Measurements from ENCODE around the gene PCSK7. TPM values are rescaled to one million over a fixed set of nuclear protein-coding genes. Genes with fewer than 3 reads are reported as not detected.

PCSK7 gene
- total and polyA plus RNA-seq, 9 donors: 14.5 to 67.7 (median 31.1) TPM

DNA sequence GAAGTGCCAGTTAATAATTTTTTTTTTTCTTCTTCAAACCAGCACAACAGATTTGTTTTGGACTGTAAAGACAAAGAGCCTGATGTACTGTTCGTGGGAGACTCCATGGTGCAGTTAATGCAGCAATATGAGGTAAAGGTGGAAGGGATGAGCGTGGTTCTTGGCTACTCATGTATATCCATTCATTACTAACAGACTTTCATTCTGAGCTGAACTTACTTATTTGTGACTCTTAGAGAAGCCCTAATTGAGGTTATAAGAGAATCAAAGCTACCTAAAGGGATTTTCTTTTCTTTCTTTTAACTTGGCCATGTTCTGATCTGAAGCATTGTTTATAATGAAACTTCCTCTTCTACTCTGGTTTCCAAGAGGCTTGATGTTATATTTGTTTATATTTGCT, 72.0 kb downstream of the PCSK7 start:
- Histone ChIP-seq H3K9me3 (no peaks in the 10 kb centered on the region), H3K27ac (no peak overlapping the region), H3K36me3 (no peaks in the 10 kb centered on the region), H3K27me3 (no peaks in the 10 kb centered on the region), H3K4me3 (no peak overlapping the region), H3K4me1 (ENCODE audit: insufficient read depth) (no peaks in the 10 kb centered on the region)
- WGBS, 3 donors: 82 to 92% (median 85%) methylated on average over 2 of the region's 2 CpGs
- DNase-seq: no peak
- intact Hi-C loops (cut with DNase I): no loop called here
- TF ChIP-seq EP300 (IDR thresholded peaks at IDR 0.05) (no peak), POLR2A (IDR thresholded peaks at IDR 0.05) (no peak)
- TF ChIP-seq, protein P1, sequence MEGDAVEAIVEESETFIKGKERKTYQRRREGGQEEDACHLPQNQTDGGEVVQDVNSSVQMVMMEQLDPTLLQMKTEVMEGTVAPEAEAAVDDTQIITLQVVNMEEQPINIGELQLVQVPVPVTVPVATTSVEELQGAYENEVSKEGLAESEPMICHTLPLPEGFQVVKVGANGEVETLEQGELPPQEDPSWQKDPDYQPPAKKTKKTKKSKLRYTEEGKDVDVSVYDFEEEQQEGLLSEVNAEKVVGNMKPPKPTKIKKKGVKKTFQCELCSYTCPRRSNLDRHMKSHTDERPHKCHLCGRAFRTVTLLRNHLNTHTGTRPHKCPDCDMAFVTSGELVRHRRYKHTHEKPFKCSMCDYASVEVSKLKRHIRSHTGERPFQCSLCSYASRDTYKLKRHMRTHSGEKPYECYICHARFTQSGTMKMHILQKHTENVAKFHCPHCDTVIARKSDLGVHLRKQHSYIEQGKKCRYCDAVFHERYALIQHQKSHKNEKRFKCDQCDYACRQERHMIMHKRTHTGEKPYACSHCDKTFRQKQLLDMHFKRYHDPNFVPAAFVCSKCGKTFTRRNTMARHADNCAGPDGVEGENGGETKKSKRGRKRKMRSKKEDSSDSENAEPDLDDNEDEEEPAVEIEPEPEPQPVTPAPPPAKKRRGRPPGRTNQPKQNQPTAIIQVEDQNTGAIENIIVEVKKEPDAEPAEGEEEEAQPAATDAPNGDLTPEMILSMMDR (IDR thresholded peaks at IDR 0.05): no peak

DNA sequence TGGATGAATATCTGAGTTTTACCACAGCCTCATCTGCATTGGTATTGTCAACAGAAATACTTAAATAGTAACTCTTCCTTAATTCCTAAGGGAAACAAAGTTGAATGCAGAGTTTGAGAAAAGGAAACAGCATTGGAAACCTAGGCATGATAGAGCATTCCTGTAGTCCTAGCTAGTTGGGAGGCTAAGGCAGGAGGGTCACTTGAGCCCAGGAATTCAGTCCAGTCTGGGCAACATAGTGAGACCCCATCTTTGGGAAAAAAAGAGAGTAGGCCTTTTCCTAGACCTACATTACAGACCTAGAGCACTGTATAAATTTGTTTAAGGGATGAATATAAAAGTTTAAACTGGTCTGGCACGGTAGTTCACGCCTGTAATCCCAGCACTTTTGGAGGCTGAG, 74.4 kb downstream of the PCSK7 start:
- Histone ChIP-seq H3K36me3 (no peaks in the 10 kb centered on the region), H3K9me3 (no peaks in the 10 kb centered on the region), H3K4me3 (no peak overlapping the region), H3K27ac (no peak overlapping the region), H3K4me1 (ENCODE audit: insufficient read depth) (no peaks in the 10 kb centered on the region), H3K27me3 (no peaks in the 10 kb centered on the region)
- TF ChIP-seq EP300 (IDR thresholded peaks at IDR 0.05) (no peak), POLR2A (IDR thresholded peaks at IDR 0.05) (no peak)
- TF ChIP-seq, protein P1 (IDR thresholded peaks at IDR 0.05): no peak
- DNase-seq: no peak
- 91 to 98% (median 93%) methylated on average over 2 of the region's 2 CpGs for WGBS, 3 donors
- intact Hi-C loops (cut with DNase I): no loop called here

DNA sequence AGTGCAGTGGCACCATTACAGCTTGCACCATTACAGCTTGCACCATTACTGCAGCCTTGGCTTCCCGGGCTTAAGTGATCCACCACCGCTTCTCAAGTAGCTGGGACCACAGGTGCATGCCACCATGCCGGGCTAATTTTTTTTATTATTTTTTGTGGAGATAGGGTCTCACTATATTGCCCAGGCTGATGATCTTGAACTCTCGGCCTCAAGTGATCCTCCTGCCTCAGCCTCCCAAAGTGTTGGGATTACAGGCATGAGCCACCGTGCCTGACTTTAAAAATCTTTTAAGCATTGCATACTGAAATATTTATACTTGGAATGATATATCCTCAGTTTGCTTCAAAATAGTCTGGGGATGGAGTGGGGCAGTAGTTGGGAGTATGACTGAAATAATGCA, 77.4 kb downstream of the PCSK7 start:
- no peak overlapping the region for H3K4me3 ChIP-seq
- TF ChIP-seq POLR2A (IDR thresholded peaks at IDR 0.05) (no peak), EP300 (IDR thresholded peaks at IDR 0.05) (no peak)
- TF ChIP-seq, protein P1 (IDR thresholded peaks at IDR 0.05): no peak
- H3K27ac ChIP-seq: no peak overlapping the region
- DNase-seq: no peak
- no peaks in the 10 kb centered on the region for H3K9me3 ChIP-seq
- H3K4me1 ChIP-seq (ENCODE audit: insufficient read depth): no peaks in the 10 kb centered on the region
- no peaks in the 10 kb centered on the region for H3K27me3 ChIP-seq
- WGBS, 3 donors: 93% methylated on average over 5 of the region's 5 CpGs
- intact Hi-C loops (cut with DNase I): no loop called here
- no peaks in the 10 kb centered on the region for H3K36me3 ChIP-seq

Small RNA genes lying within 50 kb of the gene (small RNA-seq; reads per million reads assigned to genes)
- not detected for gene RF00564

Other genes starting within 250 kb of the PCSK7 start
- gene SIK3, start 133.6 kb downstream of the PCSK7 start, total RNA-seq: 100 to 1,000 TPM in 1 of 7 donors, 10 to 100 TPM in 6; 33.3 to 134 (median 56.2) TPM
- gene SIK3, start 133.6 kb downstream of the PCSK7 start, polyA plus RNA-seq: 10 to 100 TPM; 18.3 to 59.5 TPM
- gene PAFAH1B2, start 87.8 kb downstream of the PCSK7 start, total RNA-seq: 10 to 100 TPM; 57.2 to 95.6 (median 83.3) TPM
- 10 to 100 TPM; 23.0 to 45.9 TPM for gene PAFAH1B2, start 87.8 kb downstream of the PCSK7 start, polyA plus RNA-seq
- 100 to 1,000 TPM in 1 of 7 donors, 10 to 100 TPM in 6; 36.5 to 141 (median 73.7) TPM for gene SIDT2, start 53.3 kb downstream of the PCSK7 start, total RNA-seq
- 100 to 1,000 TPM in 1 of 2 donors, 10 to 100 TPM in 1; 59.2 to 106 TPM for gene SIDT2, start 53.3 kb downstream of the PCSK7 start, polyA plus RNA-seq
- gene TAGLN, start 32.7 kb downstream of the PCSK7 start, total RNA-seq: 1,000 to 10,000 TPM in 3 of 7 donors, 100 to 1,000 TPM in 4; 491 to 2,646 (median 828) TPM
- 1,000 to 10,000 TPM; 1,650 to 3,307 TPM for gene TAGLN, start 32.7 kb downstream of the PCSK7 start, polyA plus RNA-seq
- gene RNF214, start 598 bp upstream of the PCSK7 start, total RNA-seq: 10 to 100 TPM in 6 of 7 donors, 1 to 10 TPM in 1; 9.7 to 40.9 (median 29.3) TPM
- 10 to 100 TPM; 12.8 to 22.7 TPM for gene RNF214, start 598 bp upstream of the PCSK7 start, polyA plus RNA-seq
- gene BACE1-AS, start 59.3 kb upstream of the PCSK7 start, total RNA-seq: 10 to 100 TPM in 5 of 7 donors, 1 to 10 TPM in 2; 5.1 to 20.3 (median 14.2) TPM
- gene BACE1-AS, start 59.3 kb upstream of the PCSK7 start, polyA plus RNA-seq: 10 to 100 TPM in 1 of 2 donors, 1 to 10 TPM in 1; 8.0 to 12.7 TPM
- gene BACE1, start 84.2 kb upstream of the PCSK7 start, total RNA-seq: 10 to 100 TPM; 12.6 to 49.6 (median 30.7) TPM
- 10 to 100 TPM; 17.1 to 99.7 TPM for gene BACE1, start 84.2 kb upstream of the PCSK7 start, polyA plus RNA-seq
- 10 to 100 TPM; 21.0 to 50.4 (median 32.9) TPM for gene CEP164, start 95.8 kb upstream of the PCSK7 start, total RNA-seq
- gene CEP164, start 95.8 kb upstream of the PCSK7 start, polyA plus RNA-seq: 10 to 100 TPM; 18.6 to 21.0 TPM